ENCODE data around the gene ZFP36L2. TPM values are rescaled to one million over a fixed set of nuclear protein-coding genes. Genes with fewer than 3 reads are reported as not detected.

The ZFP36L2 gene
- total and polyA plus RNA-seq, 2 experiments from 2014 or later, result 37.9 to 38.4 TPM

DNA sequence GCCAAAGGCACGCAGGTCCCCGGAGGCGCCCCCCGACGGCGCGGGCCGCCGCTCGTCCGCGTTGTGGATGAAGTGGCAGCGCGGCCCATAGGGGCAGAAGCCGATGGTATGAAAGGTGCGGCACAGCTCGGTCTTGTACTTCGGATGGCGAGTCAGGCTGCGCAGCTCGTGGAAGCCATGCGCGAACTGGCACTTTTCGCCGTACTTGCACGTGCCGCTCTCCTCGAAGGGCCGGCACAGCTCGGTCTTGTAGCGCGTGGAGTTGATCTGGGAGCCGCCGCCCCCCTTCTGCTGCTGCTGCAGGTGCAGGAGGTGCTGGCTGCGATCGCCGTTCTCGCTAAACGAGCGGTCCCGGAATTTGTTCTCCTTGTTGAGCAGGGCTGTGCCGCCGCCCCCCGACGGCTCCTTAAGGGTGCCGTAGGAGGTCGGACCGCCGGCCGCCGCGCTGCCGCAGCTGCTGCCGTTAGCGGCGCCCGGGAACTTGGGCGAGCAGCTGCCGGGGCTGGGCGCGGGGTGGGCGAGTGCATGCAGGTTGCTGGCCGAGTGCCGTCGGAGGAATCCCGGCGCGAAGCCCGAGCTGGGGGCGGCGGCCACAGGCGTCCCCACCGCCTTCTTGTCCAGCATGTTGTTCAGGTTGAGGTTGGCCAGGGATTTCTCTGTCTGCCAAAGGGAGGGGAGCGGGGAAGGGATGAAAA lies 1.2 kb downstream of the ZFP36L2 start:
- H3K4me2 ChIP-seq, result peak overlapping the region; percentile 79
- H3K27ac Mint-ChIP-seq, result no peak overlapping the region
- peaks cover 19% of the 10 kb centered on the region for H3K27me3 Mint-ChIP-seq (ENCODE audit: insufficient read depth, low read depth, poor library complexity)
- peaks cover 55% of the 10 kb centered on the region for H3K4me1 Mint-ChIP-seq
- peak overlapping the region; percentile 87 for H3K4me3 Mint-ChIP-seq
- H3K4me1 ChIP-seq (ENCODE audit: insufficient read depth), result peaks cover 53% of the 10 kb centered on the region
- TF ChIP-seq POLR2AphosphoS5 (IDR thresholded peaks at IDR 0.05; ENCODE audit: low read depth) (no peak), EZH2phosphoT487 (IDR thresholded peaks at IDR 0.05; ENCODE audit: unreplicated experiment) (no peak), ZNF462 (CRISPR knock-in tag; IDR thresholded peaks at IDR 0.05) (no peak), STAT1 (IDR thresholded peaks at IDR 0.05; ENCODE audit: unreplicated experiment) (no peak), JUNB (IDR thresholded peaks at IDR 0.05; ENCODE audit: unreplicated experiment) (no peak)
- H4K20me1 ChIP-seq (replicated peaks; ENCODE audit: insufficient read depth), result peaks cover 8% of the 10 kb centered on the region
- peaks cover 35% of the 10 kb centered on the region; the same call in 1 of the 2 replicates for H3F3A ChIP-seq (replicated peaks; ENCODE audit: low read depth)
- H3K36me3 Mint-ChIP-seq (ENCODE audit: low read depth), result peaks cover 42% of the 10 kb centered on the region
- peaks cover 15% of the 10 kb centered on the region; the same call in 1 of the 2 replicates for H3K36me3 ChIP-seq (ENCODE audit: insufficient read depth)
- 0 out of 2 replicates have a peak overlapping the region, but pooled peaks have one; percentile 88 for H3K27ac ChIP-seq (ENCODE audit: low read depth)
- H3K27me3 ChIP-seq (ENCODE audit: insufficient read depth), result no peaks in the 10 kb centered on the region
- ATAC-seq (no peak), DNase-seq (ENCODE audit: low spot score) (peak; percentile 60)
- H2AFZ ChIP-seq, result no peak overlapping the region
- no peaks in the 10 kb centered on the region for H3K9me2 ChIP-seq (ENCODE audit: insufficient read depth)
- H3K4me3 ChIP-seq, result peak overlapping the region; percentile 97
- peaks cover 52% of the 10 kb centered on the region for H3K79me2 ChIP-seq (replicated peaks; ENCODE audit: insufficient read depth)
- no peaks in the 10 kb centered on the region; the same call in 2 of the 3 replicates for H3K9me3 Mint-ChIP-seq

All from GM23338 (cell line).